GM12878 (cell line): Measurements from ENCODE around the gene ZNF341. TPM values are rescaled to one million over a fixed set of nuclear protein-coding genes. Genes with fewer than 3 reads are reported as not detected.

Source experiments
- EGR1 ChIP-seq, 2 experiments: IDR thresholded peaks; 1 replicate in 1 of 2; 2 replicates in 1 of 2; pipeline ENCODE4 v1.6.1; 2011 to 2012; ENCODE audit warnings: low read depth in 2 of 2, low read length in 2 of 2, borderline replicate concordance in 1 of 2, mild to moderate bottlenecking in 1 of 2, moderate library complexity in 1 of 2
- KLF5 ChIP-seq: fragments of 450-650 bp; IDR thresholded peaks from 2 replicates; pipeline ENCODE4 v1.6.1; 2014; ENCODE audit warnings: mild to moderate bottlenecking; ENCODE audit not compliant: partially characterized antibody
- MLLT1 ChIP-seq: fragments of 450-650 bp; IDR thresholded peaks from 2 replicates; pipeline ENCODE4 v1.6.1; 2016; ENCODE audit warnings: mild to moderate bottlenecking
- NBN ChIP-seq: fragments of 450-650 bp; IDR thresholded peaks from 2 replicates; pipeline ENCODE4 v1.6.1; 2016
- NFIC ChIP-seq: IDR thresholded peaks from 2 replicates; pipeline ENCODE4 v1.6.1; 2012; ENCODE audit warnings: low read depth, mild to moderate bottlenecking, inconsistent platforms, low read length, moderate library complexity
- NR2F1 ChIP-seq: fragments of 450-650 bp; conservative IDR thresholded peaks from 2 replicates; pipeline ENCODE4 v1.6.1; 2017; ENCODE audit warnings: mild to moderate bottlenecking
- POLR2AphosphoS2 ChIP-seq: IDR thresholded peaks from 2 replicates; pipeline ENCODE4 v1.6.1; 2011; ENCODE audit warnings: low read depth, mild to moderate bottlenecking, low read length, improper control_type of control experiment, moderate library complexity
- RAD21 ChIP-seq: IDR thresholded peaks from 2 replicates; pipeline ENCODE4 v1.6.1; 2011; ENCODE audit warnings: mild to moderate bottlenecking, low read depth, low read length, moderate library complexity; ENCODE audit not compliant: insufficient read depth
- RCOR1 ChIP-seq: conservative IDR thresholded peaks from 2 replicates; pipeline ENCODE4 v1.6.1; 2012; ENCODE audit warnings: low read depth, low read length, improper control_type of control experiment
- RELA ChIP-seq: fragments of 450-650 bp; IDR thresholded peaks from 2 replicates; pipeline ENCODE4 v1.8.0; 2014; ENCODE audit warnings: borderline replicate concordance; ENCODE audit not compliant: partially characterized antibody
- RELB ChIP-seq: fragments of 450-650 bp; IDR thresholded peaks from 2 replicates; pipeline ENCODE4 v1.6.1; 2017; ENCODE audit warnings: low read depth, mild to moderate bottlenecking, moderate library complexity
- STAT3 ChIP-seq: IDR thresholded peaks from 2 replicates; pipeline ENCODE4 v1.6.1; 2011; ENCODE audit warnings: low read depth, low read length, improper control_type of control experiment
- ZBTB40 ChIP-seq: fragments of 450-650 bp; IDR thresholded peaks from 2 replicates; pipeline ENCODE4 v1.6.1; 2016; ENCODE audit warnings: mild to moderate bottlenecking, moderate library complexity, borderline replicate concordance
- ZSCAN29 ChIP-seq: fragments of 450-650 bp; IDR thresholded peaks from 2 replicates; pipeline ENCODE4 v1.6.1; 2017; ENCODE audit warnings: mild to moderate bottlenecking, moderate library complexity
- polyA plus RNA-seq, 11 experiments: library from polyadenylated mRNA; depleted of rRNA in 4 of 11; unstranded in 6 of 11; stranded (reverse) in 5 of 11; fragments of >200 nt; fragmentation: Nextera tagmentation in 4 of 11; fragmentation: Illumina TruSeq in 1 of 11; extraction: Ambion mirVana in 4 of 11; extraction: Trizol in 1 of 11; gene quantifications; 1 replicate in 1 of 11; 2 replicates in 10 of 11; pipeline versions ENCODE4 v1.2.1 to v1.2.3, GENCODE V29; 2011 to 2016; ENCODE audit warnings: inconsistent platforms in 2 of 11, missing spikeins in 2 of 11, low read depth in 1 of 11
- total RNA-seq, 4 experiments: library from RNA; depleted of rRNA in 3 of 4; stranded (reverse); fragments of >200 nt in 3 of 4; fragmentation: Illumina TruSeq in 1 of 4; extraction: Trizol in 1 of 4; gene quantifications; 2 replicates each; pipeline versions ENCODE4 v1.2.1 to v1.2.3, GENCODE V29; 2013 to 2021
- TF ChIP-seq, protein P1 (sequence below): fragments of 150-350 bp; IDR thresholded peaks from 2 replicates; pipeline ENCODE4 v1.6.1; 2016; ENCODE audit warnings: low read depth, low read length
- TF ChIP-seq, protein P2 (sequence below): IDR thresholded peaks from 2 replicates; pipeline ENCODE4 v1.6.1; 2011; ENCODE audit warnings: borderline replicate concordance, low read depth, mild to moderate bottlenecking, moderate library complexity, mixed read lengths, low read length; ENCODE audit not compliant: insufficient read depth; ENCODE audit errors: extremely low read length

ZNF341 gene
- total and polyA plus RNA-seq, 10 of the 15 experiments (the other 5 are each of a cell fraction or from before 2014, with no cell fraction given), result 0.18 to 5.0 (median 2.6) TPM

DNA sequence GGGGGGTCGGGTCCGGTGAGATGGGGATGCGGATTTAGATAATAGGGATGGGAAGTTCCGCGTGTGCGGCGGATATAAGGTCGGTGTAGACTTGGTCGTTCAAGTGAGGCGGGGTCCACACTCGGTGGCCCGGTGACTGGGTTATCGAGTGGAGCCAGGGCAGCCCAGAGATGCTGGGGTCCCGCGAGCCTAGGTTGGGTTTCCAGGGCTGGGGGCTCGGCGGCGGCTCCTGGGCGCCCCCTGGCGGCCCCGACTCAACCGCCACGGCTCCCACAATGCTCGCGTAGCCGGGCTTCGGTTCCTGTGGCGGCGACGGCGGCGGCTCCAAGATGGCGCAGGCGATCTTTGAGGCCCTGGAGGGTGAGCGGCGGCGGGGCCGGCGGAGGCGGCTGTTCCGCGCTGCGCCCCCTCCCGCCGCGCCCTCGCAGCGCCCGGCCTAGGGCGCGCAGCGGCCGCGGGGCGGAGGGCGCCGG lies at the start of gene ZNF341 (continued):
- no peak for TF ChIP-seq ZBTB40
- TF ChIP-seq STAT3, result no peak
- no peak for TF ChIP-seq RCOR1
- peak; percentile 80; the same call in 1 of the 2 replicates for TF ChIP-seq ZSCAN29
- TF ChIP-seq, protein P1, sequence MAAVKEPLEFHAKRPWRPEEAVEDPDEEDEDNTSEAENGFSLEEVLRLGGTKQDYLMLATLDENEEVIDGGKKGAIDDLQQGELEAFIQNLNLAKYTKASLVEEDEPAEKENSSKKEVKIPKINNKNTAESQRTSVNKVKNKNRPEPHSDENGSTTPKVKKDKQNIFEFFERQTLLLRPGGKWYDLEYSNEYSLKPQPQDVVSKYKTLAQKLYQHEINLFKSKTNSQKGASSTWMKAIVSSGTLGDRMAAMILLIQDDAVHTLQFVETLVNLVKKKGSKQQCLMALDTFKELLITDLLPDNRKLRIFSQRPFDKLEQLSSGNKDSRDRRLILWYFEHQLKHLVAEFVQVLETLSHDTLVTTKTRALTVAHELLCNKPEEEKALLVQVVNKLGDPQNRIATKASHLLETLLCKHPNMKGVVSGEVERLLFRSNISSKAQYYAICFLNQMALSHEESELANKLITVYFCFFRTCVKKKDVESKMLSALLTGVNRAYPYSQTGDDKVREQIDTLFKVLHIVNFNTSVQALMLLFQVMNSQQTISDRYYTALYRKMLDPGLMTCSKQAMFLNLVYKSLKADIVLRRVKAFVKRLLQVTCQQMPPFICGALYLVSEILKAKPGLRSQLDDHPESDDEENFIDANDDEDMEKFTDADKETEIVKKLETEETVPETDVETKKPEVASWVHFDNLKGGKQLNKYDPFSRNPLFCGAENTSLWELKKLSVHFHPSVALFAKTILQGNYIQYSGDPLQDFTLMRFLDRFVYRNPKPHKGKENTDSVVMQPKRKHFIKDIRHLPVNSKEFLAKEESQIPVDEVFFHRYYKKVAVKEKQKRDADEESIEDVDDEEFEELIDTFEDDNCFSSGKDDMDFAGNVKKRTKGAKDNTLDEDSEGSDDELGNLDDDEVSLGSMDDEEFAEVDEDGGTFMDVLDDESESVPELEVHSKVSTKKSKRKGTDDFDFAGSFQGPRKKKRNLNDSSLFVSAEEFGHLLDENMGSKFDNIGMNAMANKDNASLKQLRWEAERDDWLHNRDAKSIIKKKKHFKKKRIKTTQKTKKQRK, result no peak
- no peak for TF ChIP-seq RELA
- TF ChIP-seq RELB, result 0 out of 2 replicates have a peak, but pooled peaks have one; percentile 14
- TF ChIP-seq NBN, result peak; percentile 70
- peak; percentile 31 for TF ChIP-seq KLF5
- TF ChIP-seq NFIC, result no peak
- TF ChIP-seq RAD21, result peak; percentile 56
- TF ChIP-seq NR2F1, result peak; percentile 78
- TF ChIP-seq POLR2AphosphoS2, result no peak
- TF ChIP-seq EGR1 (IDR thresholded peaks at IDR 0.05; ENCODE audit: borderline replicate concordance in 1 of 2, low read depth in 2 of 2, low read length in 2 of 2), result peak; percentile 30 to 47; a peak in 1 of 3 replicates
- TF ChIP-seq, protein P2, sequence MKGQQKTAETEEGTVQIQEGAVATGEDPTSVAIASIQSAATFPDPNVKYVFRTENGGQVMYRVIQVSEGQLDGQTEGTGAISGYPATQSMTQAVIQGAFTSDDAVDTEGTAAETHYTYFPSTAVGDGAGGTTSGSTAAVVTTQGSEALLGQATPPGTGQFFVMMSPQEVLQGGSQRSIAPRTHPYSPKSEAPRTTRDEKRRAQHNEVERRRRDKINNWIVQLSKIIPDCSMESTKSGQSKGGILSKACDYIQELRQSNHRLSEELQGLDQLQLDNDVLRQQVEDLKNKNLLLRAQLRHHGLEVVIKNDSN, result no peak
- peak; percentile 85 for TF ChIP-seq MLLT1
